GM12878 (cell line): ENCODE data around the gene AAGAB. TPM values are rescaled to one million over a fixed set of nuclear protein-coding genes. Genes with fewer than 3 reads are reported as not detected.
A peak's percentile ranks its signal among the peaks of the same experiment; 100 is the strongest.

Experiments
- CEBPZ ChIP-seq: fragments of 150-350 bp; IDR thresholded peaks from 2 replicates; pipeline ENCODE4 v1.6.1; 2016; ENCODE audit warnings: low read depth, low read length
- CREB1 ChIP-seq: IDR thresholded peaks from 2 replicates; pipeline ENCODE4 v1.6.1; 2012; ENCODE audit warnings: low read depth, mild to moderate bottlenecking, inconsistent platforms
- KDM1A ChIP-seq: fragments of 200-600 bp; sonication (generic); IDR thresholded peaks from 2 replicates; pipeline ENCODE4 v1.6.1; 2016; ENCODE audit warnings: borderline replicate concordance
- MLLT1 ChIP-seq: fragments of 450-650 bp; IDR thresholded peaks from 2 replicates; pipeline ENCODE4 v1.6.1; 2016; ENCODE audit warnings: mild to moderate bottlenecking
- MTA2 ChIP-seq: fragments of 450-650 bp; IDR thresholded peaks from 2 replicates; pipeline ENCODE4 v1.6.1; 2016; ENCODE audit warnings: low read depth, mild to moderate bottlenecking, moderate library complexity
- NFYB ChIP-seq: IDR thresholded peaks from 2 replicates; pipeline ENCODE4 v1.6.1; 2011; ENCODE audit warnings: low read depth, mild to moderate bottlenecking, low read length, improper control_type of control experiment, moderate library complexity; ENCODE audit not compliant: insufficient read depth
- NR2C1 ChIP-seq: fragments of 450-650 bp; IDR thresholded peaks from 2 replicates; pipeline ENCODE4 v1.6.1; 2017; ENCODE audit warnings: antibody characterized with exemption, mild to moderate bottlenecking, moderate library complexity
- PAX5 ChIP-seq: IDR thresholded peaks from 2 replicates; pipeline ENCODE4 v1.6.1; 2011; ENCODE audit warnings: low read depth, low read length, borderline replicate concordance
- PKNOX1 ChIP-seq: fragments of 450-650 bp; IDR thresholded peaks from 2 replicates; pipeline ENCODE4 v1.6.1; 2016; ENCODE audit warnings: mild to moderate bottlenecking
- POLR2A ChIP-seq: IDR thresholded peaks from 2 replicates; pipeline ENCODE4 v1.6.1; 2011; ENCODE audit warnings: low read depth, mild to moderate bottlenecking, low read length
- REST ChIP-seq: IDR thresholded peaks from 2 replicates; pipeline ENCODE4 v1.6.1; 2012; ENCODE audit warnings: mild to moderate bottlenecking, low read depth, low read length
- RUNX3 ChIP-seq: IDR thresholded peaks from 2 replicates; pipeline ENCODE4 v1.6.1; 2012; ENCODE audit warnings: low read length, inconsistent platforms
- SKIL ChIP-seq: fragments of 450-650 bp; IDR thresholded peaks from 2 replicates; pipeline ENCODE4 v1.6.1; 2017; ENCODE audit warnings: mild to moderate bottlenecking, low read depth, inconsistent platforms; ENCODE audit not compliant: poor library complexity, severe bottlenecking
- TARDBP ChIP-seq: IDR thresholded peaks from 2 replicates; pipeline ENCODE4 v1.6.1; 2016; ENCODE audit warnings: borderline replicate concordance
- TCF3 ChIP-seq: IDR thresholded peaks from 2 replicates; pipeline ENCODE4 v1.6.1; 2012; ENCODE audit warnings: low read depth, mild to moderate bottlenecking, low read length, borderline replicate concordance; ENCODE audit not compliant: insufficient read depth
- ZZZ3 ChIP-seq: IDR thresholded peaks from 2 replicates; pipeline ENCODE4 v1.6.1; 2011; ENCODE audit warnings: low read depth; ENCODE audit not compliant: control insufficient read depth, insufficient read length
- polyA plus RNA-seq, 11 experiments: library from polyadenylated mRNA; depleted of rRNA in 4 of 11; unstranded in 6 of 11; stranded (reverse) in 5 of 11; fragments of >200 nt; fragmentation: Nextera tagmentation in 4 of 11; fragmentation: Illumina TruSeq in 1 of 11; extraction: Ambion mirVana in 4 of 11; extraction: Trizol in 1 of 11; gene quantifications; 1 replicate in 1 of 11; 2 replicates in 10 of 11; pipeline versions ENCODE4 v1.2.1 to v1.2.3, GENCODE V29; 2011 to 2016; ENCODE audit warnings: inconsistent platforms in 2 of 11, missing spikeins in 2 of 11, low read depth in 1 of 11
- total RNA-seq, 4 experiments: library from RNA; depleted of rRNA in 3 of 4; stranded (reverse); fragments of >200 nt in 3 of 4; fragmentation: Illumina TruSeq in 1 of 4; extraction: Trizol in 1 of 4; gene quantifications; 2 replicates each; pipeline versions ENCODE4 v1.2.1 to v1.2.3, GENCODE V29; 2013 to 2021

AAGAB gene
- total and polyA plus RNA-seq, 10 of the 15 experiments (the other 5 are each of a cell fraction or from before 2014, with no cell fraction given) = 11.4 to 62.3 (median 38.0) TPM

GRCh38 chr15:67185621-67186225 is 68.7 kb downstream of the AAGAB start (continued):
- TF ChIP-seq KDM1A (no peak), TCF3 (0 out of 2 replicates have a peak, but pooled peaks have one; percentile 24), MTA2 (peak; percentile 24; the same call in 1 of the 2 replicates), NR2C1 (no peak), SKIL (no peak), POLR2A (no peak; the same call in 1 of the 2 replicates), MLLT1 (0 out of 2 replicates have a peak, but pooled peaks have one; percentile 22), REST (no peak), CREB1 (no peak), TARDBP (no peak), PAX5 (no peak), PKNOX1 (no peak), ZZZ3 (no peak), CEBPZ (no peak), NFYB (no peak), RUNX3 (peak; percentile 36)
